GM12872 (cell line): ENCODE results near the gene PRSS21.

Experiments
- CTCF ChIP-seq: IDR thresholded peaks from 3 replicates; pipeline ENCODE4 v1.5.1; 2011; ENCODE audit warnings: low read depth, mild to moderate bottlenecking, low read length, moderate library complexity; ENCODE audit not compliant: insufficient read depth

Gene PRSS21

GRCh38 chr16:2836646-2837508, 19.8 kb downstream of the PRSS21 start:
- no peak for TF ChIP-seq CTCF

- TF ChIP-seq CTCF: peak; percentile 79
Observed at GRCh38 chr16:2838928-2839327, 21.9 kb downstream of the PRSS21 start.

GRCh38 chr16:2839650-2840450, 22.8 kb downstream of the PRSS21 start:
- no peak for TF ChIP-seq CTCF

- TF ChIP-seq CTCF: no peak
Observed at GRCh38 chr16:2840914-2841313, 23.9 kb downstream of the PRSS21 start.

GRCh38 chr16:2841606-2842339, 24.7 kb downstream of the PRSS21 start:
- TF ChIP-seq CTCF: no peak

GRCh38 chr16:2842340-2843000, 25.4 kb downstream of the PRSS21 start:
- TF ChIP-seq CTCF: peak; percentile 73
